ENCODE measurements around the gene PEMT. TPM values are rescaled to one million over a fixed set of nuclear protein-coding genes. Genes with fewer than 3 reads are reported as not detected.

PEMT gene
- total and polyA plus RNA-seq, 2 of the 4 experiments (the other 2 are of a cell fraction), result 23.3 to 49.5 TPM

- no peaks in the 10 kb centered on the region for H3K9me1 ChIP-seq (ENCODE audit: insufficient read depth, low read length)
- no peak overlapping the region for H3K27ac ChIP-seq (ENCODE audit: insufficient read depth, low read length)
- no peaks in the 10 kb centered on the region for H3K36me3 ChIP-seq (ENCODE audit: control insufficient read depth, insufficient read depth, low read length)
- H4K8ac ChIP-seq (ENCODE audit: low read depth in 2 of 2, low read length in 2 of 2), result no peak overlapping the region
- no peak overlapping the region for H3K14ac ChIP-seq (replicated peaks; ENCODE audit: low read depth, low read length)
- H3K9ac ChIP-seq (ENCODE audit: low read depth, low read length), result no peak overlapping the region
- H4K91ac ChIP-seq (ENCODE audit: insufficient read depth, low read depth, low read length), result no peak overlapping the region
- H3K4me1 ChIP-seq (ENCODE audit: control insufficient read depth, insufficient read depth, low read length), result no peaks in the 10 kb centered on the region
- no peak overlapping the region for H3K56ac ChIP-seq (ENCODE audit: extremely low read depth, insufficient read depth, low read length)
- H2BK5ac ChIP-seq (ENCODE audit: low read depth, low read length, poor library complexity, severe bottlenecking), result no peak overlapping the region
- H2AK9ac ChIP-seq (replicated peaks; ENCODE audit: low read depth, low read length, poor library complexity), result no peak overlapping the region
- ATAC-seq (ENCODE audit: low read depth), result no peak
- H3K9me3 ChIP-seq (ENCODE audit: control insufficient read depth, insufficient read depth, low read length), result no peaks in the 10 kb centered on the region
- H3K18ac ChIP-seq (ENCODE audit: low read depth, low read length), result no peak overlapping the region
- no peaks in the 10 kb centered on the region for H3K79me1 ChIP-seq (ENCODE audit: low read depth in 1 of 2, low read length in 2 of 2)
- ChIA-PET POLR2A (ENCODE audit: unreplicated experiment) (no interaction called here), CTCF (no interaction called here)
- dilution Hi-C loops (cut with HindIII; ENCODE audit: low sequenced_read_pairs, unreplicated experiment), result no loop called here
- DNase-seq, result no peak
- H3K4me2 ChIP-seq (ENCODE audit: low read depth, low read length), result no peak overlapping the region
- BruUV-seq (replicated peaks), result no TSS peak
- no peak overlapping the region for H3K4me3 ChIP-seq (ENCODE audit: insufficient read depth, low read depth, low read length)
- no peak overlapping the region for H2BK15ac ChIP-seq (ENCODE audit: low read depth, low read length)
- no peak for TF ChIP-seq SMC3 (IDR thresholded peaks at IDR 0.05; ENCODE audit: low read depth, low read length)
- no peak for TF ChIP-seq RAD21 (IDR thresholded peaks at IDR 0.05; ENCODE audit: low read length)
- TF ChIP-seq MXI1 (IDR thresholded peaks at IDR 0.05; ENCODE audit: borderline replicate concordance, low read depth, low read length), result no peak
- TF ChIP-seq CHD1 (IDR thresholded peaks at IDR 0.05; ENCODE audit: low read depth, low read length), result no peak
- TF ChIP-seq FOS (IDR thresholded peaks at IDR 0.05; ENCODE audit: low read depth, low read length), result no peak
- TF ChIP-seq, protein P1, sequence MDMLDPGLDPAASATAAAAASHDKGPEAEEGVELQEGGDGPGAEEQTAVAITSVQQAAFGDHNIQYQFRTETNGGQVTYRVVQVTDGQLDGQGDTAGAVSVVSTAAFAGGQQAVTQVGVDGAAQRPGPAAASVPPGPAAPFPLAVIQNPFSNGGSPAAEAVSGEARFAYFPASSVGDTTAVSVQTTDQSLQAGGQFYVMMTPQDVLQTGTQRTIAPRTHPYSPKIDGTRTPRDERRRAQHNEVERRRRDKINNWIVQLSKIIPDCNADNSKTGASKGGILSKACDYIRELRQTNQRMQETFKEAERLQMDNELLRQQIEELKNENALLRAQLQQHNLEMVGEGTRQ (IDR thresholded peaks at IDR 0.05; ENCODE audit: low read depth, low read length), result no peak
- no peak for TF ChIP-seq ELK1 (IDR thresholded peaks at IDR 0.05; ENCODE audit: borderline replicate concordance, low read depth, low read length)
- no peak for TF ChIP-seq NFE2L2 (IDR thresholded peaks at IDR 0.05; ENCODE audit: low read depth, low read length)
- no peak for TF ChIP-seq RCOR1 (IDR thresholded peaks at IDR 0.05; ENCODE audit: insufficient replicate concordance, low read length)
- TF ChIP-seq BHLHE40 (IDR thresholded peaks at IDR 0.05; ENCODE audit: low read depth, low read length), result no peak
- no peak for TF ChIP-seq MAZ (IDR thresholded peaks at IDR 0.05; ENCODE audit: borderline replicate concordance, low read depth, low read length)
- TF ChIP-seq CTCF (conservative IDR thresholded peaks at IDR 0.05; ENCODE audit: low read depth, low read length), result no peak
- TF ChIP-seq POLR2A (IDR thresholded peaks at IDR 0.05; ENCODE audit: low read depth, low read length), result no peak
- no peak for TF ChIP-seq CEBPB (IDR thresholded peaks at IDR 0.05; ENCODE audit: low read depth, low read length)
- no peak for TF ChIP-seq RFX5 (IDR thresholded peaks at IDR 0.05; ENCODE audit: low read depth, low read length)
- no peaks in the 10 kb centered on the region for H4K20me1 ChIP-seq (ENCODE audit: insufficient read depth, low read length)
- in situ Hi-C loops (cut with MboI; ENCODE audit: low sequenced_read_pairs), result no loop called here
- 71% methylated on average over 6 of the region's 6 CpGs; no CpG with 5 or more reads in 1 of the 2 experiments for WGBS, 2 experiments (ENCODE audit: extremely low coverage in 2 of 2, insufficient read length in 1 of 2)
- H4K5ac ChIP-seq (ENCODE audit: low read depth, low read length), result no peak overlapping the region
- intact Hi-C loops (cut with micrococcal nuclease), result no loop called here
- peaks cover 12% of the 10 kb centered on the region; the same call in 1 of the 2 replicates for H3K27me3 ChIP-seq (ENCODE audit: control insufficient read depth, insufficient read depth, low read length)
- no peak overlapping the region for H2AK5ac ChIP-seq (ENCODE audit: low read depth, low read length)
- H3K4ac ChIP-seq (ENCODE audit: low read depth, low read length), result no peak overlapping the region
- H2AFZ ChIP-seq (replicated peaks; ENCODE audit: low read length, poor library complexity), result no peak overlapping the region
- H3K23ac ChIP-seq (ENCODE audit: low read depth, low read length), result no peak overlapping the region
- H2BK120ac ChIP-seq (ENCODE audit: low read depth, low read length), result no peak overlapping the region
- no peak overlapping the region for H2BK20ac ChIP-seq (ENCODE audit: low read depth, low read length)
These were observed 29.7 kb upstream of the PEMT start for GRCh38 chr17:17621254-17621653.

Measured in IMR-90 (cell line).